WI38 (cell line): Measurements from ENCODE around the gene SLC35B2.

Experiments used
- H3K4me3 ChIP-seq: 2 replicates; pipeline ENCODE4 v1.5.1; 2011; ENCODE audit warnings: low read depth, mild to moderate bottlenecking, control low read depth, low read length
- CTCF ChIP-seq: IDR thresholded peaks from 2 replicates; pipeline ENCODE4 v1.5.1; 2012; ENCODE audit warnings: low read depth, mild to moderate bottlenecking, control low read depth, low read length

Gene SLC35B2

GRCh38 chr6:44301782-44302564 is 44.6 kb upstream of the SLC35B2 start:
- no peak for TF ChIP-seq CTCF
- H3K4me3 ChIP-seq, result no peak overlapping the region

- H3K4me3 ChIP-seq, result no peak overlapping the region
- TF ChIP-seq CTCF, result no peak
Measured at GRCh38 chr6:44301106-44301505, 43.8 kb upstream of the SLC35B2 start.

GRCh38 chr6:44300292-44300823 is 43.0 kb upstream of the SLC35B2 start:
- H3K4me3 ChIP-seq, result no peak overlapping the region
- TF ChIP-seq CTCF, result no peak

DNA sequence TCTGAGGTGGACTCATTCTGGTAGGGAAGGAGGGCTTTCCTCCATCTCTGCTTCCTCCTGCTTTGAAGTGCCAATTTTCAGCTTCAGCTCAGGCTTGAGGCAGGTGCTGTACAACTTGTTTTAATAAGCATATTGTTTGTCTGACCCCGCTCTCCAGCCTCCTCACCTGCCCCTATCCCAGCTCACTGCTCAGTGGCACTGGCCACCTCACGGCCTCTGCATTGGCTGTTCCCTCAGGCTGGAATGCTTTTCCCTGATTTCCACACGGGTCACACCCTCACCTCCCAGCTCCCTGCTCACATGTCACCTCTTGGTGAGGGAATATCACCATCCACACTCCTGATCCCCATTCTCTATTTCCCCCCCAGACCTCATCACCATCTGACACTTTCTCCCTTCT is 41.5 kb upstream of the SLC35B2 start:
- no peak for TF ChIP-seq CTCF

GRCh38 chr6:44298055-44298803 is 40.9 kb upstream of the SLC35B2 start:
- no peak for TF ChIP-seq CTCF
- no peak overlapping the region for H3K4me3 ChIP-seq

More for the DNA sequence above, 41.5 kb upstream of the SLC35B2 start:
- H3K4me3 ChIP-seq, result no peak overlapping the region

- TF ChIP-seq CTCF, result no peak
- H3K4me3 ChIP-seq, result peak overlapping the region; percentile 47
Measured at GRCh38 chr6:44297063-44298038, 40.0 kb upstream of the SLC35B2 start.
